ENCODE measurements around the gene PMEL. TPM values are rescaled to one million over a fixed set of nuclear protein-coding genes. Genes with fewer than 3 reads are reported as not detected.

Gene PMEL
- total RNA-seq, 1 donor from 2014 or later = not detected

DNA sequence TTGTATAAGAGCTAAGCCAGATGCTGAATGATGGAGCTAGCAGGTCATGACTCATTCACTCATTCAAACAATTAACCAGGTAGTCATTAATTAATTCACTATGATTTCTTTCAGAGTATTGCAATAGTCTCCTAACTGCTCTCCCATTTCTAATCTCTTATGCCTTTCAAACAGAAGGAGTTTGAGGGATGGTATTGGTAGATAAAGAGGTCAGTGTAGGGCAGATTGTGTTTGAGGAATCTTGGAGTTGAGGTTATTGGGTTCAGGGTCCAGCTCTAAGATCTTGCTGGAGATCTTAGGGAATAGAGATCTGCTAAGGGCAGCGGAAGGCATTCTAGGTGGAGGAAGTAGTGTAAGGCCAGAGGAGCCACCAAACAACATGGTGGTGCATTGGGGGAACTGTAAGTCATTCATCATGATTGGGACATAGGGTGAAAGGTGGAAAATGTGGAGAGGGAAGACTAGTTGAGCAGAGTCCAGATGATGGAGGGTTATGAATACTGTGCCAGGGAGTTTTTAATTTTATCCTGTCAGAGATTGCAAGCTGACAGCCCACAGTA lies 23.2 kb downstream of the PMEL start:
- no peak overlapping the region for H3K4me3 ChIP-seq
- no peak overlapping the region for H3K27ac ChIP-seq
- no peak for DNase-seq (ENCODE audit: low spot score in 2 of 2)
- intact Hi-C loops (cut with DNase I) = no loop called here
- H3K36me3 ChIP-seq = peaks cover 30 to 61% of the 10 kb centered on the region in 2 donors
- no peaks in the 10 kb centered on the region for H3K9me3 ChIP-seq
- no peak for TF ChIP-seq CTCF (IDR thresholded peaks at IDR 0.05)
- H3K27me3 ChIP-seq = no peaks in the 10 kb centered on the region
- peaks cover 0 to 7% of the 10 kb centered on the region in 2 donors for H3K4me1 ChIP-seq

DNA sequence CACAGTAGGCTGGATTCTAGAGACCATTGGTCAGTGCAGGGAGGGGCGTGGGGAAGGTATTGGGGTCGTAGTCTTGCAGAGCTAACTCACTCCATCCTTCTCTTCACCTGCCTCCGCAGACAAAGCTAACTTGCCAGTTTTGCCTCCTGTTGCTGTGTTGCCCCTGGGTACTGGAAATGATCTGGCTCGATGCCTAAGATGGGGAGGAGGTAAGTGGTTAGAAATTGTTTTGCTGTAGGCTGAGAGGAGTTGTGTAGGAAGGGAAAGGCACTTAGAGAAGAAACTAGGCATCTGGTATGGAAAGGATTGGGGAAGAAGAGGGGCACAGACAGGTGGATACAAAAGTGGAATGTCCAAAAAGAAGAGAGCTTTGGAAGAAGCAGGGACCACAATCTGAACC lies 23.8 kb downstream of the PMEL start:
- no peak overlapping the region for H3K27ac ChIP-seq
- peaks cover 0 to 7% of the 10 kb centered on the region in 2 donors for H3K4me1 ChIP-seq
- peaks cover 30 to 63% of the 10 kb centered on the region in 2 donors for H3K36me3 ChIP-seq
- no peaks in the 10 kb centered on the region for H3K27me3 ChIP-seq
- H3K9me3 ChIP-seq = no peaks in the 10 kb centered on the region
- no peak overlapping the region for H3K4me3 ChIP-seq
- no peak for DNase-seq (ENCODE audit: low spot score in 2 of 2)
- intact Hi-C loops (cut with DNase I) = no loop called here
- TF ChIP-seq CTCF (IDR thresholded peaks at IDR 0.05) = no peak

- peak overlapping the region in 1 of 2 donors; percentile 42 for H3K4me3 ChIP-seq
- no peaks in the 10 kb centered on the region for H3K9me3 ChIP-seq
- peak; percentile 83 to 90 (median 87) for TF ChIP-seq CTCF (IDR thresholded peaks at IDR 0.05)
- H3K36me3 ChIP-seq = peaks cover 30 to 52% of the 10 kb centered on the region in 2 donors
- peak overlapping the region; percentile 53 to 71 for H3K27ac ChIP-seq
- peaks cover 0 to 7% of the 10 kb centered on the region in 2 donors for H3K4me1 ChIP-seq
- no peaks in the 10 kb centered on the region for H3K27me3 ChIP-seq
- intact Hi-C loops (cut with DNase I) = loop anchor here (1.0 kb wide), 3 partner anchors 14 to 202 kb away; partner anchors contain the start of gene SARNP
- DNase-seq (ENCODE audit: low spot score in 2 of 2) = peak; percentile 36 to 93
Observed at GRCh38 chr12:55940065-55940732, 25.6 kb downstream of the PMEL start.

DNA sequence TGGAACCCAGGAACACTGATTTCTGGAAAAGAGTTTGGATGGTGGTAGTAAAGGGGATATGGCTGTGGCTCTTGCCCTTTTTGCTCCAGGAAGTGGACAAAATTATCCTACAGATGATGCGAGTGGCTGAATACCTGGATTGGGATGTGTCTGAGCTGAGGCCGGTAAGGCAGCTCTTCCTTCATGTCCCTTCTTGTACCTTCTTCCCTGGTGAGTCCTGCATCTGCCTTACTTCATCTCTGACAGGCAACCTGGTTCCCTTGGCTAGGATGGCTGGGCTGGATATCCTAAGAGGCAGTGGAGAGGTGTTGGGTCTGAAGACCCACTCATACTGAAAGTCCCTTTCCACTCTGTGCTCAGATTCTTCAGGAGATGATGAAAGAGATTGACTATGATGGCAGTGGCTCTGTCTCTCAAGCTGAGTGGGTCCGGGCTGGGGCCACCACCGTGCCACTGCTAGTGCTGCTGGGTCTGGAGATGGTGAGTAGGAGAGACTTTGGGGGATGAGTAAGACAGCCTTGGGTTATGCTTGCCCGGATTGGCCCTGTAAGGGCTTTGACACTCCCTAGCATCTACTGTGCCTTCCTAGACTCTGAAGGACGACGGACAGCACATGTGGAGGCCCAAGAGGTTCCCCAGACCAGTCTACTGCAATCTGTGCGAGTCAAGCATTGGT lies 26.9 kb downstream of the PMEL start:
- intact Hi-C loops (cut with DNase I) = no loop called here
- no peaks in the 10 kb centered on the region for H3K9me3 ChIP-seq
- H3K4me1 ChIP-seq = peaks cover 0 to 12% of the 10 kb centered on the region in 2 donors
- no peak for TF ChIP-seq CTCF (IDR thresholded peaks at IDR 0.05)
- no peak overlapping the region for H3K27ac ChIP-seq
- no peak for DNase-seq (ENCODE audit: low spot score in 2 of 2)
- H3K4me3 ChIP-seq = no peak overlapping the region
- peaks cover 22 to 41% of the 10 kb centered on the region in 2 donors for H3K36me3 ChIP-seq
- no peaks in the 10 kb centered on the region for H3K27me3 ChIP-seq

GRCh38 chr12:55937981-55938380 lies 27.9 kb downstream of the PMEL start:
- H3K9me3 ChIP-seq = no peaks in the 10 kb centered on the region
- no peak overlapping the region for H3K4me3 ChIP-seq
- no peak for TF ChIP-seq CTCF (IDR thresholded peaks at IDR 0.05)
- H3K36me3 ChIP-seq = peaks cover 13 to 32% of the 10 kb centered on the region in 2 donors
- H3K27me3 ChIP-seq = no peaks in the 10 kb centered on the region
- intact Hi-C loops (cut with DNase I) = no loop called here
- DNase-seq (ENCODE audit: low spot score in 2 of 2) = no peak
- no peak overlapping the region for H3K27ac ChIP-seq
- H3K4me1 ChIP-seq = peaks cover 4 to 17% of the 10 kb centered on the region in 2 donors

All from ascending aorta (tissue), 2 donors.